COLO668 (cell line): ENCODE data around the gene CYCS.

Experiments used
- DNase-seq: peaks from one replicate; lab custom pipeline; 2025; ENCODE audit not compliant: unreplicated experiment; lab: John Stamatoyannopoulos, UW

The CYCS gene

DNA sequence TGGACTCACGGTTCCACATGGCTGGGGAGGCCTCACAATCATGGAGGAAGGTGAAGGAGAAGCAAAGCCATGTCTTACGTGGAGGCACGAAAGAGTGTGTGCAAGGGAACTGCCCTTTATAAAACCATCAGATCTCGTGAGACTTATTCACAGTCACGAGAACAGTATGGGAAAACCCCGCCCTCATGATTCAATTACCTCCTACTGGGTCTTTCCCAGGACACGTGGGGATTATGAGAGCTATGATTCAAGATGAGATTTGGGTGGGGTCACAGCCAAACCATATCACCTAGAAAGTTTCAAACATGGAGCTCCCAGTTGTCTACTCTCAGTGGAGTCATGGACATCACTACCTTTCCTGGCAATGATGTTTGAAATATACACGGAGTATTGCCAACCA, 49.6 kb downstream of the CYCS start:
- no peak for DNase-seq

- DNase-seq: no peak
These were observed 51.6 kb downstream of the CYCS start for GRCh38 chr7:25073451-25073850.
